ENCODE results near the gene CAPZA1. TPM values are rescaled to one million over a fixed set of nuclear protein-coding genes. Genes with fewer than 3 reads are reported as not detected.

Gene CAPZA1
- total RNA-seq (2014; rRNA removed; shearing (Covaris generic)) = 188 and 211 TPM in 2 replicates

DNA sequence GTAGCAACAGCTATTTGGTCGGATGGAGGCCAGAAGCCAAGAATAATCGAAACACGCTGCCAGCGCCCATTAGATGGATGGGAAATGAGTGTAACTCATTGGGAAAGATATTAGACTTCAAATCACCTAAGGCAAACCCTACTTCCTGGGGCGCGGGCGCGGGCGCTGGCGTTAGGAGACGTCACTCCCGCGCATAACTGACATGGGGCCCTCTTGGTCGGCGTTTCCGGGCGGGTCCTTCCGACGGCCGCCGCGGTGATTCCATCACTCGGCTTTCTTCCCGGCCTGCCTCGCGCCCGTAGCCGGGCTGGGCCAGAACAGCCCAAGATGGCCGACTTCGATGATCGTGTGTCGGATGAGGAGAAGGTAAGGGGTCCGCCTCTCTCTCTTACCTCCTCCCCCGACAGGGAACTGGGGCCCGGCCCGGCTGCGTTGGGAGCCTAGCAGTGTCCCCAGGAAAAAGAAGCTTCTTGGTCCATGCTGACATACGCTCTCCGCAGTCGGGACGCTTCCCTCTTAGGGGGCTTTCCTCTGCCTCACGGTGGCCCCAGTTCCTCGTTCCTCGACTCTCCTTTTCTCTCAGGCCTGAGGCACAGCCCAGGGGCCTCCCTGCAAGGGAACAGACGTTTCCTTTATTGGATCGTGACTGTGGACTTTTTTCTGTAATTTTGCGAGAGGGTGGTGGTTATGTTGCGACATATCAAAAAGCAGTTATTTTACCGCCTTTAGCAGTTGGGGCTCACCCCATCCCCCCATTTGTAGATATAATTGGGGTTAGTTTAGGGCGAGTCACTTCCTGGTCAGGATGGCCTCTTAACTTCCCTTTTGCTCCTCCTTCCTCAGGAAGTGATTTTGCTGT is at the start of gene CAPZA1:
TSS of gene CAPZA1 (plus strand) at position 315 of the 859 bp plus-strand sequence. CDS start at position 328, 13 bp downstream.
- Histone ChIP-seq H3K4me1 (peaks cover 12% of the 10 kb centered on the region), H3K27ac (peak within 1 kb of the TSS; percentile 97), H3K27me3 (no peaks in the 10 kb centered on the region), H3K9me3 (replicated peaks) (no peaks in the 10 kb centered on the region), H3K4me3 (peak within 1 kb of the TSS; percentile 72), H3K36me3 (peaks cover 6% of the 10 kb centered on the region; the same call in 1 of the 2 replicates)
- DNase-seq = peak; percentile 90 to 94

- Histone ChIP-seq H3K27me3 (no peaks in the 10 kb centered on the region), H3K4me1 (peaks cover 7% of the 10 kb centered on the region; the same call in 1 of the 2 replicates), H3K36me3 (peaks cover 48% of the 10 kb centered on the region), H3K27ac (no peak overlapping the region), H3K4me3 (no peak overlapping the region), H3K9me3 (replicated peaks) (no peaks in the 10 kb centered on the region)
- DNase-seq = peak; percentile 26 to 41
These were observed 44.4 kb upstream of the CAPZA1 start for GRCh38 chr1:112575154-112575804.

DNA sequence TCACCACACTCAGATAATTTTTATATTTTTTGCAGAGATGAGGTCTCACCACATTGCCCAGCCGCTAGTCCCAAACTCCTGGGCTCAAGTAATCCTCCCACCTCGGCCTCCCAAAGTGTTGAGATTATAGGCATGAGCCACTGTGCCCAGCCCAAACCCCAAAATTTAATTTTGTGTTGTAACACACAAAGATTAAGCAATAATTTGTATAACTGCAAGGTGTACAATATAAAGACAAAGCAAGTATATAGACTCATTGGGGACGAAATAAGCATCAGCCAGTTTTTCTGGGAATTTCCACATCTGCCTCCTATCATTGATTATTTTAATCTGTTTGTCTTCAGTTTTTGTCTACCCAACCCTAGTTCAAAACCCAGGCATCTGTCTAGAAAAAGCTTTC is 43.4 kb upstream of the CAPZA1 start:
- H3K4me3 ChIP-seq = no peak overlapping the region
- peaks cover 53% of the 10 kb centered on the region for H3K36me3 ChIP-seq
- no peak overlapping the region for H3K27ac ChIP-seq
- H3K27me3 ChIP-seq = no peaks in the 10 kb centered on the region
- DNase-seq = no peak
- peaks cover 7% of the 10 kb centered on the region; the same call in 1 of the 2 replicates for H3K4me1 ChIP-seq
- no peaks in the 10 kb centered on the region for H3K9me3 ChIP-seq (replicated peaks)

GRCh38 chr1:112579801-112580510 is 39.7 kb upstream of the CAPZA1 start:
- Histone ChIP-seq H3K27me3 (no peaks in the 10 kb centered on the region), H3K36me3 (peaks cover 42% of the 10 kb centered on the region), H3K9me3 (replicated peaks) (no peaks in the 10 kb centered on the region), H3K4me1 (peaks cover 7% of the 10 kb centered on the region; the same call in 1 of the 2 replicates), H3K4me3 (no peak overlapping the region), H3K27ac (no peak overlapping the region)
- no peak for DNase-seq

GRCh38 chr1:112581586-112582192 is 37.9 kb upstream of the CAPZA1 start:
- H3K4me3 ChIP-seq = no peak overlapping the region
- H3K4me1 ChIP-seq = no peaks in the 10 kb centered on the region
- DNase-seq = no peak
- H3K36me3 ChIP-seq = peaks cover 27% of the 10 kb centered on the region
- H3K27me3 ChIP-seq = no peaks in the 10 kb centered on the region
- H3K9me3 ChIP-seq (replicated peaks) = no peaks in the 10 kb centered on the region
- no peak overlapping the region for H3K27ac ChIP-seq

- Histone ChIP-seq H3K4me1 (no peaks in the 10 kb centered on the region), H3K4me3 (no peak overlapping the region), H3K36me3 (peaks cover 24% of the 10 kb centered on the region), H3K27ac (no peak overlapping the region), H3K27me3 (no peaks in the 10 kb centered on the region), H3K9me3 (replicated peaks) (0 out of 2 replicates have a peak, but pooled peaks cover 5% of the 10 kb centered on the region)
- no peak for DNase-seq
These were observed 36.3 kb upstream of the CAPZA1 start for GRCh38 chr1:112583366-112583765.

- DNase-seq = no peak
- Histone ChIP-seq H3K27me3 (no peaks in the 10 kb centered on the region), H3K27ac (no peak overlapping the region), H3K4me3 (no peak overlapping the region), H3K4me1 (peaks cover 4% of the 10 kb centered on the region; the same call in 1 of the 2 replicates), H3K36me3 (peaks cover 44% of the 10 kb centered on the region), H3K9me3 (replicated peaks) (peaks cover 5% of the 10 kb centered on the region; the same call in 1 of the 2 replicates)
These were observed 29.9 kb upstream of the CAPZA1 start for GRCh38 chr1:112589766-112590165.

DNA sequence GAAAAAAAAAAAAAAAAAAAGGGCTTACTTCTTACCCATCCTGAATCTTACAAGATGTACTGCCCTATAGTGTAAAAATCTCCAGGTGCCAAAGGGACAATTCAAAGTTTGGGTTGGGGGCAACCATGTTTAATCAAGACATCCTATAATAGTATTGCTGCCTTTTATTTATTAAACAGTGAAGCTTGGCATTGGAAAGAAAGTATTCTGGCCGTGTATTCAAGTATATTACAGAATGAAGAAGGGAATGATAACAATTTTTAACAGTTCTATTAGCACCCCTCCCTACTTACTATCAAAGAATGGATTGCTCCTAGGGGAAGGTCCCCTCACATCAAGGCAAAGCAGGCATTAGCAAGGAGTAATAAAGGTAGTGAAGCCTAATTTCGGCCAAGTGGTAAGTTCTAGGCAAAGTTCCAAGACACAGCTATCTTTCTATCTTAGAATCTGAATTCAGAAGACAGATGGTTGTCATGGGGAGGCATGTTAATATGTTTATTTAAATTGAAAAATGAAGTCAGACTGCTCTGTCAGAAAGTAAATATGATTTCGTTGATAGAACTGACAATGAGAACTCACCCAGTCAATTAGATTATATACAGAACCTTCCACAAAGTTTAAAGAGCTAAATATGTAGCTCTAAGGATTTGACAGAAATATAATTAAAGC is 25.3 kb upstream of the CAPZA1 start:
- Histone ChIP-seq H3K9me3 (replicated peaks) (no peaks in the 10 kb centered on the region; the same call in 1 of the 2 replicates), H3K4me1 (peaks cover 6% of the 10 kb centered on the region; the same call in 1 of the 2 replicates), H3K27me3 (no peaks in the 10 kb centered on the region), H3K4me3 (no peak overlapping the region), H3K36me3 (peaks cover 38% of the 10 kb centered on the region), H3K27ac (no peak overlapping the region)
- no peak for DNase-seq

GRCh38 chr1:112599477-112599876 is 20.2 kb upstream of the CAPZA1 start:
- Histone ChIP-seq H3K27ac (no peak overlapping the region), H3K4me3 (no peak overlapping the region), H3K4me1 (peaks cover 5% of the 10 kb centered on the region; the same call in 1 of the 2 replicates), H3K27me3 (no peaks in the 10 kb centered on the region), H3K36me3 (peaks cover 46% of the 10 kb centered on the region), H3K9me3 (replicated peaks) (no peaks in the 10 kb centered on the region)
- no peak for DNase-seq

GRCh38 chr1:112603012-112603411 is 16.6 kb upstream of the CAPZA1 start:
- DNase-seq = no peak
- Histone ChIP-seq H3K27ac (no peak overlapping the region), H3K9me3 (replicated peaks) (no peaks in the 10 kb centered on the region), H3K4me1 (no peaks in the 10 kb centered on the region), H3K4me3 (no peak overlapping the region), H3K27me3 (no peaks in the 10 kb centered on the region), H3K36me3 (peaks cover 52% of the 10 kb centered on the region)

DNA sequence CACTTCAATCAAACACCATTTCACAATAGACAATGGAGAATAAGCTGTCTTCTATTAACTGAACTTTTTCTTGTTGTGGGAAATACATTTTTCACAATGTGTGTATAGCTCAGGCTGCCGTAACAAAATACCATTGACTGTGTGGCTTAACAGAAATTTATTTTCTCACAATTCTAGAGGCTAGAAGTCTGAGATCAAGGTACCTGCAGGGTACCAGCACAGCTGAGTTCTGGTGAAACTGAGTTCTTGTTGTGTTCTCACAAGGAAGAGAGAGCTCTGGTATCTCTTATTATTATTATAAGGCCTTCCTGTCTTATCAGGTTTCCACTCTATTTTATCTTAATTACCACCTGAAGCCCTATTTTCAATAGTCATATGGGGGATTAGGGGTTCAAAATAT is 16.1 kb upstream of the CAPZA1 start:
- Histone ChIP-seq H3K27me3 (no peaks in the 10 kb centered on the region), H3K9me3 (replicated peaks) (no peaks in the 10 kb centered on the region), H3K27ac (no peak overlapping the region), H3K36me3 (peaks cover 58% of the 10 kb centered on the region), H3K4me1 (no peaks in the 10 kb centered on the region), H3K4me3 (no peak overlapping the region)
- no peak for DNase-seq

GRCh38 chr1:112605633-112606327 is 13.9 kb upstream of the CAPZA1 start:
- Histone ChIP-seq H3K4me1 (no peaks in the 10 kb centered on the region), H3K9me3 (replicated peaks) (no peaks in the 10 kb centered on the region), H3K27ac (no peak overlapping the region), H3K4me3 (no peak overlapping the region), H3K36me3 (peaks cover 67% of the 10 kb centered on the region), H3K27me3 (no peaks in the 10 kb centered on the region)
- no peak for DNase-seq

DNA sequence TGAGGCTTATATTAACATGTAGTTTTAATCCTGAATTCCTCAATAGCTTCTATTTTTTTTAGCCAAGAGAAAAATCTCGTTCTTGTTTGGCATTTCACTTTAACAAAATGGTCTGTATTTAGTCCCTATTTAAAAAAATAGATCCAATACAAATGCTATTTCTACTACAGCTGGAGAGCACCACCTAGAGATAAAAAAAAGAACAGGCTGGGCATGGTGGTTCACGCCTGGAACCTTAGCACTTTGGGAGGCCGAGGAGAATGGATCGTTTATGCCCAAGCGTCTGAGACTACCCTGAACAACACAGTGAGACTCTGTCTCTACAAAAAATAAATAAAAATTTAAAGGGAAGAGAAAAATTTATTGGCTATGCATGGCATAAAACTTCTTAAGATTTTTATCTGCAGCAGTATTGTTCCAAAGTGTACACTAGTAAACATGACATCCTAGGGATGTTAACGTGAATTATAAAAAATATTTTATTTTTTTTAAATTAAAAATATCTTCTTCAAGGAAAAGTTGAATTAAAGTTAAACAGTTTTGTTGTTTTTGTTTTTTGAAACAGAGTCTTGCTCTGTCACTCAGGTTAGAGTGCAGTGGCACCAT is 5.1 kb upstream of the CAPZA1 start:
- no peaks in the 10 kb centered on the region for H3K27me3 ChIP-seq
- peak; percentile 37 to 66 for DNase-seq
- peaks cover 32% of the 10 kb centered on the region for H3K36me3 ChIP-seq

More for the DNA sequence above, 5.1 kb upstream of the CAPZA1 start:
- Histone ChIP-seq H3K4me1 (peaks cover 11% of the 10 kb centered on the region), H3K27ac (no peak overlapping the region), H3K9me3 (replicated peaks) (no peaks in the 10 kb centered on the region), H3K4me3 (no peak overlapping the region)

Measured in SJCRH30 (cell line).